ENCODE results near the gene GCSAML.

The GCSAML gene

GRCh38 chr1:247536340-247536739, 12.6 kb upstream of the GCSAML start, which contains the start of gene OR2C3:
Gene OR2C3 (minus strand): TSS chr1:247536440. CDS start chr1:247532511, 3,929 bp downstream.
- TF ChIP-seq POLR2AphosphoS5 (IDR thresholded peaks at IDR 0.05; ENCODE audit: low read depth), result no peak
- no peak for TF ChIP-seq CTCF (IDR thresholded peaks at IDR 0.05; ENCODE audit: insufficient read depth, low read length)
- no peak for TF ChIP-seq GABPA (IDR thresholded peaks at IDR 0.05; ENCODE audit: low read depth)
- TF ChIP-seq REST (IDR thresholded peaks at IDR 0.05; ENCODE audit: insufficient replicate concordance, low read depth), result no peak
- no peak for TF ChIP-seq SPI1 (IDR thresholded peaks at IDR 0.05; ENCODE audit: borderline replicate concordance, low read depth)
- no peak for DNase-seq (ENCODE audit: low read depth in 1 of 2, low spot score in 1 of 2)
- Histone ChIP-seq H3K27ac (replicated peaks) (no peak within 1 kb of the TSS), H3K27me3 (ENCODE audit: insufficient read depth, poor library complexity, severe bottlenecking) (no peaks in the 10 kb centered on the region), H3K4me3 (replicated peaks; ENCODE audit: insufficient read depth, low read length) (no peak within 1 kb of the TSS)

GRCh38 chr1:247538561-247538960, 10.4 kb upstream of the GCSAML start:
- TF ChIP-seq POLR2AphosphoS5 (IDR thresholded peaks at IDR 0.05; ENCODE audit: low read depth) (no peak), GABPA (IDR thresholded peaks at IDR 0.05; ENCODE audit: low read depth) (no peak), REST (IDR thresholded peaks at IDR 0.05; ENCODE audit: insufficient replicate concordance, low read depth) (no peak), SPI1 (IDR thresholded peaks at IDR 0.05; ENCODE audit: borderline replicate concordance, low read depth) (no peak), CTCF (IDR thresholded peaks at IDR 0.05; ENCODE audit: insufficient read depth, low read length) (no peak)
- Histone ChIP-seq H3K27ac (replicated peaks) (no peak overlapping the region), H3K27me3 (ENCODE audit: insufficient read depth, poor library complexity, severe bottlenecking) (no peaks in the 10 kb centered on the region), H3K4me3 (replicated peaks; ENCODE audit: insufficient read depth, low read length) (no peak overlapping the region)
- DNase-seq (ENCODE audit: low read depth in 1 of 2, low spot score in 1 of 2), result no peak

- H3K27me3 ChIP-seq (ENCODE audit: insufficient read depth, poor library complexity, severe bottlenecking), result no peaks in the 10 kb centered on the region
- no peak overlapping the region for H3K27ac ChIP-seq (replicated peaks)
- TF ChIP-seq GABPA (IDR thresholded peaks at IDR 0.05; ENCODE audit: low read depth) (no peak), POLR2AphosphoS5 (IDR thresholded peaks at IDR 0.05; ENCODE audit: low read depth) (no peak), SPI1 (IDR thresholded peaks at IDR 0.05; ENCODE audit: borderline replicate concordance, low read depth) (no peak), CTCF (IDR thresholded peaks at IDR 0.05; ENCODE audit: insufficient read depth, low read length) (no peak), REST (IDR thresholded peaks at IDR 0.05; ENCODE audit: insufficient replicate concordance, low read depth) (no peak)
- no peak overlapping the region for H3K4me3 ChIP-seq (replicated peaks; ENCODE audit: insufficient read depth, low read length)
- no peak for DNase-seq (ENCODE audit: low read depth in 1 of 2, low spot score in 1 of 2)
Observed at GRCh38 chr1:247539215-247539614, 9.7 kb upstream of the GCSAML start.

Measured in HL-60 (cell line).